GM23338 (cell line): ENCODE measurements around the gene HGF. TPM values are rescaled to one million over a fixed set of nuclear protein-coding genes. Genes with fewer than 3 reads are reported as not detected.
A peak's percentile ranks its signal among the peaks of the same experiment; 100 is the strongest.

Source experiments
- ATAC-seq: fragments of 200-7000 bp; cut with Tn5 transposase; 3 replicates; pipeline ENCODE4 v1.9.1; 2020
- DNase-seq: peaks from one replicate; pipeline ENCODE4 v3.0.0-alpha.2; 2015; ENCODE audit warnings: low spot score
- H2AFZ ChIP-seq: fragments of 200-600 bp; sonication (generic); 2 replicates; pipeline ENCODE4 v1.8.0; 2016; ENCODE audit warnings: antibody characterized with exemption, mild to moderate bottlenecking, moderate library complexity
- H3F3A ChIP-seq: fragments of 200-600 bp; sonication (generic); replicated peaks from 2 replicates; pipeline ENCODE4 v1.8.0; 2017; ENCODE audit warnings: antibody characterized with exemption, mixed run types, low read depth
- H3K27ac ChIP-seq: fragments of 200-600 bp; sonication (generic); 2 replicates; pipeline ENCODE4 v1.6.1; 2016; ENCODE audit warnings: low read depth
- H3K27me3 ChIP-seq: fragments of 200-600 bp; sonication (generic); 2 replicates; pipeline ENCODE4 v1.8.0; 2016; ENCODE audit warnings: mild to moderate bottlenecking, mixed run types, moderate library complexity; ENCODE audit not compliant: insufficient read depth
- H3K36me3 ChIP-seq: fragments of 200-600 bp; sonication (generic); 2 replicates; pipeline ENCODE4 v1.8.0; 2016; ENCODE audit warnings: mild to moderate bottlenecking; ENCODE audit not compliant: insufficient read depth
- H3K4me1 ChIP-seq: fragments of 200-600 bp; sonication (generic); 2 replicates; pipeline ENCODE4 v1.8.0; 2016; ENCODE audit warnings: mild to moderate bottlenecking, moderate library complexity; ENCODE audit not compliant: insufficient read depth
- H3K4me2 ChIP-seq: fragments of 200-600 bp; sonication (generic); 2 replicates; pipeline ENCODE4 v1.7.1; 2017; ENCODE audit warnings: mixed run types
- H3K4me3 ChIP-seq: fragments of 200-600 bp; sonication (generic); 2 replicates; pipeline ENCODE4 v1.6.1; 2016; ENCODE audit warnings: mixed run types
- H3K79me2 ChIP-seq: fragments of 200-600 bp; sonication (generic); replicated peaks from 2 replicates; pipeline ENCODE4 v1.8.0; 2017; ENCODE audit warnings: mild to moderate bottlenecking; ENCODE audit not compliant: insufficient read depth
- H3K9me2 ChIP-seq: fragments of 200-600 bp; sonication (generic); 2 replicates; pipeline ENCODE4 v1.8.0; 2017; ENCODE audit not compliant: insufficient read depth
- H4K20me1 ChIP-seq: fragments of 200-600 bp; sonication (generic); replicated peaks from 2 replicates; pipeline ENCODE4 v1.8.0; 2017; ENCODE audit warnings: mild to moderate bottlenecking; ENCODE audit not compliant: insufficient read depth
- H3K27ac Mint-ChIP-seq: 2 replicates; pipeline ENCODE4 v1.8.0; 2020; ENCODE audit warnings: inconsistent platforms, mild to moderate bottlenecking, moderate library complexity, mixed read lengths
- H3K27me3 Mint-ChIP-seq: 3 replicates; pipeline ENCODE4 v1.8.0; 2022; ENCODE audit warnings: low read depth, mild to moderate bottlenecking, moderate library complexity, mixed read lengths, inconsistent platforms; ENCODE audit not compliant: insufficient read depth, poor library complexity
- H3K36me3 Mint-ChIP-seq: 3 replicates; pipeline ENCODE4 v1.8.0; 2021; ENCODE audit warnings: low read depth, mild to moderate bottlenecking, inconsistent platforms, moderate library complexity, mixed read lengths
- H3K4me1 Mint-ChIP-seq: 3 replicates; pipeline ENCODE4 v1.8.0; 2020; ENCODE audit warnings: mild to moderate bottlenecking, inconsistent platforms, mixed read lengths
- H3K4me3 Mint-ChIP-seq: 3 replicates; pipeline ENCODE4 v1.8.0; 2021; ENCODE audit warnings: moderate library complexity, mild to moderate bottlenecking, inconsistent platforms, mixed read lengths
- H3K9me3 Mint-ChIP-seq: 3 replicates; pipeline ENCODE4 v1.8.0; 2020; ENCODE audit warnings: moderate library complexity, mild to moderate bottlenecking, inconsistent platforms, mixed read lengths
- CREB1 ChIP-seq: fragments of 250-450 bp; sonication (Bioruptor Pico); IDR thresholded peaks from 2 replicates; pipeline ENCODE4 v1.5.0; 2020; ENCODE audit warnings: low read depth, mild to moderate bottlenecking, moderate library complexity
- CTCF ChIP-seq, 2 experiments: fragments of 200-600 bp in 1 of 2; sonication (generic) in 1 of 2; conservative IDR thresholded peaks; 2 replicates each; pipeline versions ENCODE4 v1.5.1 to v1.6.1; 2016 to 2017; ENCODE audit warnings: antibody characterized with exemption in 2 of 2, low read depth in 2 of 2, mild to moderate bottlenecking in 2 of 2, moderate library complexity in 1 of 2
- ETS1 ChIP-seq: IDR thresholded peaks from 2 replicates; pipeline ENCODE4 v1.6.1; 2016; ENCODE audit warnings: antibody characterized with exemption
- EZH2phosphoT487 ChIP-seq: fragments of 200-600 bp; sonication (generic); IDR thresholded peaks from one replicate; pipeline ENCODE4 v1.8.1; 2018; ENCODE audit warnings: antibody characterized with exemption; ENCODE audit not compliant: unreplicated experiment
- JUNB ChIP-seq: IDR thresholded peaks from one replicate; pipeline ENCODE4 v1.6.1; 2016; ENCODE audit warnings: antibody characterized with exemption; ENCODE audit not compliant: unreplicated experiment
- POLR2AphosphoS5 ChIP-seq: IDR thresholded peaks from 2 replicates; pipeline ENCODE4 v1.6.1; 2016; ENCODE audit warnings: antibody characterized with exemption, low read depth
- ZNF331 ChIP-seq: fragments of 250-450 bp; sonication (Bioruptor Pico); IDR thresholded peaks from 2 replicates; pipeline ENCODE4 v1.5.0; 2020; ENCODE audit warnings: low read depth, mild to moderate bottlenecking, moderate library complexity
- ZNF462 ChIP-seq: fragments of 250-450 bp; sonication (Bioruptor Pico); IDR thresholded peaks from 2 replicates; pipeline ENCODE4 v1.5.0; 2020; ENCODE audit warnings: mild to moderate bottlenecking, moderate library complexity
- polyA plus RNA-seq: library from polyadenylated mRNA; unstranded; fragments of >200 nt; fragmentation: Nextera tagmentation; extraction: Ambion mirVana; gene quantifications from 2 replicates; pipeline ENCODE4 v1.2.1, GENCODE V29; 2016
- total RNA-seq: library from RNA; depleted of rRNA; stranded (reverse); fragments of >200 nt; shearing (Covaris generic); gene quantifications from 2 replicates; pipeline ENCODE4 v1.2.3, GENCODE V29; 2014
- TF ChIP-seq, protein P1 (sequence below): IDR thresholded peaks from one replicate; pipeline ENCODE4 v1.6.1; 2018; ENCODE audit warnings: antibody characterized with exemption; ENCODE audit not compliant: unreplicated experiment

The HGF gene
- total and polyA plus RNA-seq, 2 experiments from 2014 or later, result 0.24 to 1.1 TPM

DNA sequence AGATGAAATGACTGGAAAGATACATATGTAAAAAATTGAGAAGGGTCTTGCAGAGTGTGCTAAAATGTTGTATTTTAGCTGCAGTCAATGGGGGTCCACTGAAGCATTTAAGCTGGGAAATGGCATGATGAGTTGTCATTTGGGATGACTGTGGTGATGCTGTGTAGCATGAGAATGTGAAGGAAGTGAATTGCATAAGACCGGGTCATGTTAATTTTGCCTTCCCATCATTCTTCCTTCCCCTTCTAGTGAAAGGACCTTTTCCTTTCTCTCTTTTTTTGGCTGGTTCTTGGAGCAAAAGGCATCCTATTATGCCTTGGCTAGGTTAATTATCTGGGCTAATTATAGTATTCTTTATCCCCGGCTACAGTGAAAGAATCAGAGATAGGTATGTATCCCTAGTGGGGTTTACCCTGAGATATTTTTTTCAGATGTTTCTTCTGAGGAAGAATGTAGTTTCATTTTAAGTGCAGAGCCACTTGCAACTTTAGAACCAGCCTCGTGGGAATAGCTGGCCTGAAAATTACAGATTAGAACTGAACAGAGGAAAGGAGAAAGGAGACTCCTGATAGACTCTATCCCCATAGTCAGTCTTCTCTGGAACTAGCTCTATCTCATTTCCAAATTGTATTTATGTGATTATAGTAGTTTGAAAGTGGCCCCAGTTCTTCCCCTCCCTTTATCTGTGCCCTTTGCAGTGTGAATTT is 93.6 kb downstream of the HGF start:
- no peak overlapping the region for H3K4me3 ChIP-seq
- Mint-ChIP-seq H3K36me3 (no peaks in the 10 kb centered on the region), H3K27me3 (no peaks in the 10 kb centered on the region), H3K4me1 (peaks cover 49% of the 10 kb centered on the region), H3K27ac (no peak overlapping the region), H3K9me3 (no peaks in the 10 kb centered on the region; the same call in 2 of the 3 replicates), H3K4me3 (no peak overlapping the region)
- TF ChIP-seq, protein P1, sequence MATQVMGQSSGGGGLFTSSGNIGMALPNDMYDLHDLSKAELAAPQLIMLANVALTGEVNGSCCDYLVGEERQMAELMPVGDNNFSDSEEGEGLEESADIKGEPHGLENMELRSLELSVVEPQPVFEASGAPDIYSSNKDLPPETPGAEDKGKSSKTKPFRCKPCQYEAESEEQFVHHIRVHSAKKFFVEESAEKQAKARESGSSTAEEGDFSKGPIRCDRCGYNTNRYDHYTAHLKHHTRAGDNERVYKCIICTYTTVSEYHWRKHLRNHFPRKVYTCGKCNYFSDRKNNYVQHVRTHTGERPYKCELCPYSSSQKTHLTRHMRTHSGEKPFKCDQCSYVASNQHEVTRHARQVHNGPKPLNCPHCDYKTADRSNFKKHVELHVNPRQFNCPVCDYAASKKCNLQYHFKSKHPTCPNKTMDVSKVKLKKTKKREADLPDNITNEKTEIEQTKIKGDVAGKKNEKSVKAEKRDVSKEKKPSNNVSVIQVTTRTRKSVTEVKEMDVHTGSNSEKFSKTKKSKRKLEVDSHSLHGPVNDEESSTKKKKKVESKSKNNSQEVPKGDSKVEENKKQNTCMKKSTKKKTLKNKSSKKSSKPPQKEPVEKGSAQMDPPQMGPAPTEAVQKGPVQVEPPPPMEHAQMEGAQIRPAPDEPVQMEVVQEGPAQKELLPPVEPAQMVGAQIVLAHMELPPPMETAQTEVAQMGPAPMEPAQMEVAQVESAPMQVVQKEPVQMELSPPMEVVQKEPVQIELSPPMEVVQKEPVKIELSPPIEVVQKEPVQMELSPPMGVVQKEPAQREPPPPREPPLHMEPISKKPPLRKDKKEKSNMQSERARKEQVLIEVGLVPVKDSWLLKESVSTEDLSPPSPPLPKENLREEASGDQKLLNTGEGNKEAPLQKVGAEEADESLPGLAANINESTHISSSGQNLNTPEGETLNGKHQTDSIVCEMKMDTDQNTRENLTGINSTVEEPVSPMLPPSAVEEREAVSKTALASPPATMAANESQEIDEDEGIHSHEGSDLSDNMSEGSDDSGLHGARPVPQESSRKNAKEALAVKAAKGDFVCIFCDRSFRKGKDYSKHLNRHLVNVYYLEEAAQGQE, result no peak
- TF ChIP-seq EZH2phosphoT487, result no peak
- TF ChIP-seq ETS1, result no peak
- TF ChIP-seq CREB1 (CRISPR knock-in tag), result no peak
- no peak for TF ChIP-seq POLR2AphosphoS5
- TF ChIP-seq CTCF (conservative IDR thresholded peaks at IDR 0.05; ENCODE audit: low read depth in 2 of 2), result no peak
- TF ChIP-seq ZNF331 (CRISPR knock-in tag), result no peak
- TF ChIP-seq JUNB, result no peak
- no peak for TF ChIP-seq ZNF462 (CRISPR knock-in tag)
- no peaks in the 10 kb centered on the region for H4K20me1 ChIP-seq
- H3K4me2 ChIP-seq, result no peak overlapping the region
- H2AFZ ChIP-seq, result peak overlapping the region; percentile 9; the same call in 1 of the 2 replicates
- H3K27me3 ChIP-seq, result no peaks in the 10 kb centered on the region
- H3K4me1 ChIP-seq, result peaks cover 23% of the 10 kb centered on the region
- H3F3A ChIP-seq, result no peaks in the 10 kb centered on the region
- no peaks in the 10 kb centered on the region for H3K36me3 ChIP-seq
- no peaks in the 10 kb centered on the region for H3K9me2 ChIP-seq
- H3K79me2 ChIP-seq, result no peaks in the 10 kb centered on the region
- no peak overlapping the region for H3K27ac ChIP-seq
- no peak for ATAC-seq
- no peak for DNase-seq
